HUES6 (cell line): ENCODE results near the gene MICAL3.

Experiments used
- H3K27ac ChIP-seq: 2 replicates; pipeline ENCODE4 v1.7.0; 2013; ENCODE audit warnings: low read depth, mild to moderate bottlenecking, low read length, inconsistent platforms
- H3K27me3 ChIP-seq: 2 replicates; pipeline ENCODE4 v1.6.1; 2013; ENCODE audit warnings: low read length; ENCODE audit not compliant: control insufficient read depth, insufficient read depth
- H3K36me3 ChIP-seq: 2 replicates; pipeline ENCODE4 v1.6.1; 2013; ENCODE audit warnings: low read length; ENCODE audit not compliant: control insufficient read depth, insufficient read depth
- H3K4me1 ChIP-seq: 2 replicates; pipeline ENCODE4 v1.6.1; 2013; ENCODE audit warnings: low read length; ENCODE audit not compliant: control insufficient read depth, insufficient read depth
- H3K4me3 ChIP-seq: 2 replicates; pipeline ENCODE4 v1.5.1; 2013; ENCODE audit warnings: low read depth, low read length
- H3K9ac ChIP-seq: one replicate; pipeline ENCODE4 v1.6.1; 2013; ENCODE audit warnings: mild to moderate bottlenecking, low read length
- H3K9me3 ChIP-seq: 2 replicates; pipeline ENCODE4 v1.6.1; 2013; ENCODE audit warnings: low read depth, low read length; ENCODE audit not compliant: control insufficient read depth, insufficient read depth

The MICAL3 gene

DNA sequence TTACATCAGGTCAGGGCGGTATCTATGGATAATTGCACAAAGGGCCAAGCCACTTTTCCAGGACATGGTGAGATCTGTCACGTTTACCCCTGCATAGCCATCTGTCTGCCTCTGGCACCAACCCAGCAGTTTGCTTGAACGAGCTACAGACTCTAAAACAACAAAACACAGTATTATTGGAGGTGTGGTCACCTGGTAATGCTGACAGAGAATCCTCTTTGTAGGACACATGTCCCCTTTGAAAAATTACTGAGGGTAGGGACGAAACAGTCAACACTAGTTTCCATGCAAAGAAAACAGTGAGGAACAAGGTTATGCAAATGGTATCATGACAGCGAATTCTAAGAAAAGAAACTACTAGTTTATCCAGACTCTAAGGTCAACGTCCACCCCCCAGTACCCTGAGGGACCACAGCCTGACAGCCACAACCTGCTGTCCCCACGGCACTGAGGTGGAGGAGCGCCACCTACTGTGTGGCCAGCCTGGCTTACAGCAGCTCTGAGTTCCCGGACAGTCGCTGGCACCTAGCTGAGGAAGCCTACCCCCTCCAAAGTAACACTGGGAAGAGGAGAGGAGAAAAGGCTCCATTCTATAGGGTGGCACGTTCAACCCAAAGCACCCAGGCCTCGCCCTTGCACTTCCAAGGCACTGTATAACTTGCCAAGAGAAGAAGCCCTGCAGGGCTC, 132.7 kb downstream of the MICAL3 start:
- no peak overlapping the region for H3K27ac ChIP-seq
- no peaks in the 10 kb centered on the region for H3K4me1 ChIP-seq
- H3K9ac ChIP-seq: no peak overlapping the region
- H3K27me3 ChIP-seq: no peaks in the 10 kb centered on the region
- no peak overlapping the region for H3K4me3 ChIP-seq
- peaks cover 65% of the 10 kb centered on the region for H3K36me3 ChIP-seq
- no peaks in the 10 kb centered on the region for H3K9me3 ChIP-seq

DNA sequence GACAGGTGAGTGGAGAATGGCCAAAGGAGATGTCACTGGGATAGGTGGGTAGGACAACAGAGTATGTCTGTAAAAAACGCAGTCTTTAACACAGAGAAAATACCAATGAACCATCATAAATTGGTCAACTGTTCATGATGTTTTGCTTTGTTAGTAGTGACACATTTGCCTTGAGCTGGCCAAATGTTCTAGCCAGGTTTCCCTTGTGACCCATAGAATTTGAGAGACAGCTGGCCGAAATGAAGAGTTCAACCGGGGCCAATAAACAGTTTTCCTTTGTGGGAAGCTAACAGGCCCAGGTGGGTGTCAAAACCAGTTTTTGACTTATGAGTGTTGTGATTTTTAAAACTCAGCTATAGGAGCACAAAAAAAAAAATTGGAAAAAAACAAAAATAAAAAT, 133.5 kb downstream of the MICAL3 start:
- H3K4me3 ChIP-seq: no peak overlapping the region
- H3K27ac ChIP-seq: no peak overlapping the region
- H3K4me1 ChIP-seq: no peaks in the 10 kb centered on the region
- H3K27me3 ChIP-seq: no peaks in the 10 kb centered on the region
- H3K9me3 ChIP-seq: no peaks in the 10 kb centered on the region
- H3K9ac ChIP-seq: no peak overlapping the region
- H3K36me3 ChIP-seq: peaks cover 70% of the 10 kb centered on the region

DNA sequence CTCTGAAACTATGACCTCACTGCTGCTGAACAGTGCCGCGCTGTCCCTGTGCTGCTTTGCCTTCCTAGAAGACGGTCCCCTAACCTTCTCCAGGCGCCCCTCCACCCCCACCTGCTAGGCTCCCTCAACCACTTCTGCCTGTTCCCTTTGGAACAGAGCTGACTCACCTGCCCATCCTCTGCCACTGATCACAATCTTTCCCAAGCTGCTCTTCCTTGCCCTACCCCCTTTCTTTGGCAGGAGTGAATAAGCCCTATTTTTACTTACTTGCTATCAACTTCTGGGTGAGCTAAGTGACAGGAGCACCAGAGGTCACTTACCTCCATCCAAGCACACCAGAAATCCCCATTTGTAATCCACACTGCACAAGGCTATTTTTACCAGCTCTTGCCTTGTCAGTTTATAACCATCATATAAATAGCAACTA, 134.1 kb downstream of the MICAL3 start:
- no peaks in the 10 kb centered on the region for H3K27me3 ChIP-seq
- no peaks in the 10 kb centered on the region for H3K9me3 ChIP-seq
- peaks cover 74% of the 10 kb centered on the region for H3K36me3 ChIP-seq
- H3K4me3 ChIP-seq: no peak overlapping the region
- H3K27ac ChIP-seq: no peak overlapping the region
- H3K4me1 ChIP-seq: no peaks in the 10 kb centered on the region
- H3K9ac ChIP-seq: no peak overlapping the region

DNA sequence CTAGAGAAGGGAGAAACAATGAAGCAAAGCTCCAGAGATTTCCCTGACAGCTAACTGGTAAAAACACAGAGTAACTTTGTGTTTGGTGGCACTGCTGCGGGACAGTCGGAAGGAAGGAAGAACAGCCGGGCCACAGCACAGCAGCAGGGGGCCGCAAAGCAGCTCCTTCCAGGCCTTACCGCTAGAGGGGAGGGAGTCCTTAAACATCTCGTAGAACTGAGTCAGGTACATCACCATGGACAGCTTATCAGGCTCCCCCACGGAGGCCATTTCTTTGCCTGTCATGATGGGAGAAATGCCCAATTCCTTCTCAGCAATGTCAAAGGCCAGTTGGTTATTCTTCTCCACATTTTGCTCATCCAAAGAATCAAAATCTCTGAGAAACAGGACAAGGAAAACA, 135.5 kb downstream of the MICAL3 start:
- Histone ChIP-seq H3K36me3 (peaks cover 79% of the 10 kb centered on the region), H3K4me3 (no peak overlapping the region), H3K9ac (no peak overlapping the region), H3K27ac (no peak overlapping the region), H3K9me3 (no peaks in the 10 kb centered on the region), H3K27me3 (no peaks in the 10 kb centered on the region), H3K4me1 (no peaks in the 10 kb centered on the region)

DNA sequence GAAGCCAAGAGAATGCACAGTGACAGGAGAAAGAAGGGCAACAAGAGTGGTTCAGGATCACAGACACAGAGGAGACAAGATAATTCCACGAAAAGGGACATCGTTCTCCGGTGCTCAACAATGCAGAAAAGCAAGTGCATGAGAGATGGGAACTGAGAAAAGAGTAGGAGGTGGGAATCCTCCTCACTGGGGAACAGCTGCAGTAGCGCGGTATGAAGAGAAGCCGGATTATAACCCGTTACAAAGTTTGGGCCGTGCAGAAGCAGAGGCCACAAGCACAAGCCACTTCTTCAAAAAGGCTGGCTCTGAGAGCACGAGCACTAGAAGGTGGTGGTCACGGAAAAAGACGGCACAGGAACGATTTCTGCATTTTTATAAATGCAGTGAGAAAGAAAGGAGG, 135.9 kb downstream of the MICAL3 start:
- Histone ChIP-seq H3K9me3 (no peaks in the 10 kb centered on the region), H3K27ac (no peak overlapping the region), H3K27me3 (no peaks in the 10 kb centered on the region), H3K4me3 (no peak overlapping the region), H3K4me1 (no peaks in the 10 kb centered on the region), H3K36me3 (peaks cover 77% of the 10 kb centered on the region), H3K9ac (no peak overlapping the region)

DNA sequence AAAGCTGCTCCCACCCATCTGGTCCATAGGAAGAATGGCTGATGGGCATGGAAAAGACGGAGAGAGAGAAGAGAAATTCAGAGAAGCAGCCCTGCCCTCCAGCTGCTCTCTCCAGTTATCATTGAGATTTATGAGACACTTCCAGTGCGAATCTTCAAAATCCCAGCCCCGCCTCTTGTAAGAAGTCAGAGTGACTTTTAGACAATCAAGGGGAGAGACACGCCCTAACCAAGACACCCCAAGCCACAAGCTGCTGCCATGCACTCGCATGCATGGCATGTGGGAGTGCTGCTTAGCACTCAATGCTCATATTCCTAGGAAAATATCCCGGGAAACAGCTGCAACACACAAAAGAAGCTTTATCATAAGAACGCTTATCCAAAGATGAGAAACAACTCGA, 139.5 kb downstream of the MICAL3 start:
- H3K9ac ChIP-seq: no peak overlapping the region
- no peaks in the 10 kb centered on the region for H3K9me3 ChIP-seq
- peaks cover 12% of the 10 kb centered on the region for H3K27me3 ChIP-seq
- H3K27ac ChIP-seq: no peak overlapping the region
- H3K36me3 ChIP-seq: peaks cover 79% of the 10 kb centered on the region
- no peaks in the 10 kb centered on the region for H3K4me1 ChIP-seq
- H3K4me3 ChIP-seq: no peak overlapping the region

DNA sequence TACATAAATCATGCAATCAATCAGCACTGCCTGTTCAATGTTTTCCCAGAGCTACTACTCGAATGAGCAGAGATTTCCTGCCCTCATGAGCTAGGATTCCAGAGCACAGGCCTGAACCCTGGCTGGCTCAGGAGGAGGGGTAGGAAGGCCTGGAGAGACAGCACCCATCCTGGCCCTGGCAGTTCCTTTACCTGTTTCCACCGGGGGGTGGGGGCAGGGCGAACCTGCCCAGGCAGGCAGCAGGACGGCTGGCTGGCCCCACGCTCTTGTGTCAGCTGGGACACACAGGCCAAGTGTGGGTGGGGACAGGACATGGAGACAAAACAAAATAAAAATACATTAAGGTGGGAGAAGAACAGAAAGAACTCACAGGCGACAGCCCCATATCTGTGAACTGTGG, 140.3 kb downstream of the MICAL3 start:
- no peak overlapping the region for H3K27ac ChIP-seq
- H3K4me1 ChIP-seq: no peaks in the 10 kb centered on the region
- H3K9ac ChIP-seq: no peak overlapping the region
- peaks cover 85% of the 10 kb centered on the region for H3K36me3 ChIP-seq
- no peaks in the 10 kb centered on the region for H3K9me3 ChIP-seq
- peaks cover 20% of the 10 kb centered on the region for H3K27me3 ChIP-seq
- no peak overlapping the region for H3K4me3 ChIP-seq

DNA sequence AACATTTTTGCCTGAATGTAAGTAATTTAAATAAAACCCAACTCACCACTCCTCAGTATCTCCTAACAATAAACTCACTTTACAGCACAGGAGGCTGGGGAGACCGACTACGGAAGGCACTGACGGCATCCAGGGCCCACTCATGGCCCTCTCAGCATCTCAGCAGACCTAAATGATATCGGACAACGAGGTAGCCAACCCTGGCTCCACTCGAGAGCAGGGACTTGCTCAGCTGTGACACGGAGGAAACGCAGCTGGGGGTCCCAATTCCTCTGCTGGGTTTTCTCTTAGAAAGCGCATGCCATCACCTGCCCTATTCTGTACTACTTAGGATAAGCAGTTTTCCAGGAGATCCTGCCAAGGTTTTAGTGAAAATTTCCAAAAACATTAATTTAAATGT, 141.0 kb downstream of the MICAL3 start:
- no peaks in the 10 kb centered on the region for H3K9me3 ChIP-seq
- H3K27me3 ChIP-seq: peaks cover 28% of the 10 kb centered on the region
- no peaks in the 10 kb centered on the region for H3K4me1 ChIP-seq
- peaks cover 81% of the 10 kb centered on the region for H3K36me3 ChIP-seq
- no peak overlapping the region for H3K4me3 ChIP-seq
- H3K9ac ChIP-seq: no peak overlapping the region
- no peak overlapping the region for H3K27ac ChIP-seq

DNA sequence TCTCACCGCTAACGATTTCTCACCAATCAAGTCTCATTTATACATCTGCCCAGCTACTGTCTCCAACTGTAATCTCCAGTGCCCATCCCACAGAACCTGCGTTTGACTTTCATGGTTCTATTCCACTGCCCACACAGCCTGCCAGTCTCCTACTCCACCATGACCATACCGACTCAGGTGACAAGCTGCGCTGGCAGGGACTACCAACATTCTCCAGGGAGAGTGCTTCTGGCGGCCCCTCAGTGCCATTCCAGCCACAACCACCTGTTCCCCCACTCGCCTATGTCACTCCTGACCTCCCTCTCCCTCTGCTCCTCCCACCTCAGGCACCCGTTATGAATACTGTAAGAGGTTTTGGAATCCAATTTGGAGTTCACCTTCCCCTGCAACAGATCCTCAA, 141.6 kb downstream of the MICAL3 start:
- no peaks in the 10 kb centered on the region for H3K4me1 ChIP-seq
- peaks cover 34% of the 10 kb centered on the region for H3K27me3 ChIP-seq
- H3K9ac ChIP-seq: no peak overlapping the region
- H3K9me3 ChIP-seq: no peaks in the 10 kb centered on the region
- peaks cover 74% of the 10 kb centered on the region for H3K36me3 ChIP-seq
- no peak overlapping the region for H3K27ac ChIP-seq
- H3K4me3 ChIP-seq: no peak overlapping the region

DNA sequence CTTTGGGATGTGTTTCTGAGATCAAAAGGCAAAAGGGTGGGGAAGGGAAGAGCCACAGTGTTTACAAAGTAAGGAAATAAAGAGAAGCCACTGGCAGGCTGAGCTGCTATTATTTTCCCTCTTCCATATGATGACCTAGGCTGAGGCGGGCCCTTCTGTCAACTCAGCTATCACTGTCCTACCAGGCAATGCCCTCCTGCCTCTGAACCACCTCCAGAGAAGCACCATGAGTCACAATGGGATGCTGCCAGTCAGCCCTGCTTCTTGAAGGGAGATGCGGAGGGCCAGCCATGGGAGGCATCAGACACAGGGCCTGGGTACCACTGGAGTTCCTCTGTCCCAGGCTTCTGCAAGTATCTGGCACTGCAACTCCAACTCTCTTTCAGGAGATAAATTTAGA, 142.2 kb downstream of the MICAL3 start:
- no peaks in the 10 kb centered on the region for H3K4me1 ChIP-seq
- H3K27ac ChIP-seq: no peak overlapping the region
- no peaks in the 10 kb centered on the region for H3K9me3 ChIP-seq
- peaks cover 40% of the 10 kb centered on the region for H3K27me3 ChIP-seq
- no peak overlapping the region for H3K4me3 ChIP-seq
- no peak overlapping the region for H3K9ac ChIP-seq
- H3K36me3 ChIP-seq: peaks cover 69% of the 10 kb centered on the region

DNA sequence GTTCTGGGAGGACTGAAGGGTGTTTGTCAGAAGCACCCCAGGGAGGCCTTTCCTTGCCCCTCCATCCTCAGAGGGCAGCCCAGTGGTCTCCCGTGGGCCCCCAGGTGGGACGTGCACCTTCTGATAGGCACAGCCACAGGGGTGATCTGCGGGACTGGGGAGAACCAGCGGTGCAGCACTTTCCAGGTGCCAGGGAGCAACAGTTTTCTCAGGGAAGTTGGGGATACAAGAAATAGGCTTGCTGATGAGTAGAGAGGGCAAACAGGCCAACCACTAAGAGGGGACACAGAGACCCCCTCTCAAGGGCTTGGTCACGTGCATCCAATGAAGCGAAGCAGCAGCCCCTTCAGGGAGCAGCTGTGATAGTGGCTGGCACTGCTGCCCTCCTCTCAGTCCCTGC, 143.0 kb downstream of the MICAL3 start:
- Histone ChIP-seq H3K4me3 (no peak overlapping the region), H3K27ac (no peak overlapping the region), H3K4me1 (no peaks in the 10 kb centered on the region), H3K9ac (no peak overlapping the region), H3K27me3 (peaks cover 46% of the 10 kb centered on the region), H3K9me3 (no peaks in the 10 kb centered on the region), H3K36me3 (peaks cover 63% of the 10 kb centered on the region)

DNA sequence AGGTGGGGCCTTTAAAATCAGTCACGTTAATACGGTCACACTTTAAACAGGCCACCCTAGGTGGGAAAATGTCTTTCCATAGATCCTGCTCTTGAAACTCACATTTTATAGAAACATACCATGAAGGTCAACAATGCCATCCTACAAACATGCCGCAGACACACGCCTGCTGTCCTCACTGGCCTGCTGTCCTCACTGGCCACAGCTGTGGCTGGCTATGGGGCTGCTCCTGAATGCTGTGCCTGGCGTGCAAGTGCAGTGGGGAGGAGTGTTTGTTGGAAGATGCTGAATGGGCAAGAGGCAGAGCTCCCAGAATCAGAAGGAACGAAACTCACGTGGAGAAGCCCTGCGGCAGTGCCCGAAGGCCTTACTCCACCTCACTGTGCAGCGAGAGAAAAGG, 143.9 kb downstream of the MICAL3 start:
- H3K27ac ChIP-seq: no peak overlapping the region
- no peaks in the 10 kb centered on the region for H3K9me3 ChIP-seq
- H3K27me3 ChIP-seq: peaks cover 52% of the 10 kb centered on the region
- H3K4me3 ChIP-seq: no peak overlapping the region
- no peaks in the 10 kb centered on the region for H3K4me1 ChIP-seq
- H3K9ac ChIP-seq: no peak overlapping the region
- H3K36me3 ChIP-seq: peaks cover 56% of the 10 kb centered on the region
